LNCaP clone FGC (cell line): ENCODE results near the gene DNM3.

Experiments used
- DNase-seq: peaks from one replicate; pipeline ENCODE4 v3.0.0-alpha.2; 2011; ENCODE audit warnings: low read depth
- H3K4me3 ChIP-seq: 2 replicates; pipeline ENCODE4 v1.5.1; 2011; ENCODE audit warnings: mild to moderate bottlenecking, low read depth, low read length, control low read depth
- TF ChIP-seq, protein P1 (sequence below): IDR thresholded peaks from 2 replicates; pipeline ENCODE4 v1.5.1; 2012; ENCODE audit warnings: mild to moderate bottlenecking; ENCODE audit not compliant: control insufficient read depth, insufficient read depth; ENCODE audit errors: extremely low read depth

The DNM3 gene

GRCh38 chr1:172144445-172145061 is 303.3 kb downstream of the DNM3 start:
- DNase-seq: no peak
- no peak overlapping the region for H3K4me3 ChIP-seq
- TF ChIP-seq, protein P1, sequence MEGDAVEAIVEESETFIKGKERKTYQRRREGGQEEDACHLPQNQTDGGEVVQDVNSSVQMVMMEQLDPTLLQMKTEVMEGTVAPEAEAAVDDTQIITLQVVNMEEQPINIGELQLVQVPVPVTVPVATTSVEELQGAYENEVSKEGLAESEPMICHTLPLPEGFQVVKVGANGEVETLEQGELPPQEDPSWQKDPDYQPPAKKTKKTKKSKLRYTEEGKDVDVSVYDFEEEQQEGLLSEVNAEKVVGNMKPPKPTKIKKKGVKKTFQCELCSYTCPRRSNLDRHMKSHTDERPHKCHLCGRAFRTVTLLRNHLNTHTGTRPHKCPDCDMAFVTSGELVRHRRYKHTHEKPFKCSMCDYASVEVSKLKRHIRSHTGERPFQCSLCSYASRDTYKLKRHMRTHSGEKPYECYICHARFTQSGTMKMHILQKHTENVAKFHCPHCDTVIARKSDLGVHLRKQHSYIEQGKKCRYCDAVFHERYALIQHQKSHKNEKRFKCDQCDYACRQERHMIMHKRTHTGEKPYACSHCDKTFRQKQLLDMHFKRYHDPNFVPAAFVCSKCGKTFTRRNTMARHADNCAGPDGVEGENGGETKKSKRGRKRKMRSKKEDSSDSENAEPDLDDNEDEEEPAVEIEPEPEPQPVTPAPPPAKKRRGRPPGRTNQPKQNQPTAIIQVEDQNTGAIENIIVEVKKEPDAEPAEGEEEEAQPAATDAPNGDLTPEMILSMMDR: no peak

GRCh38 chr1:172145231-172145651 is 303.9 kb downstream of the DNM3 start:
- TF ChIP-seq, protein P1: no peak
- DNase-seq: no peak
- no peak overlapping the region for H3K4me3 ChIP-seq

DNA sequence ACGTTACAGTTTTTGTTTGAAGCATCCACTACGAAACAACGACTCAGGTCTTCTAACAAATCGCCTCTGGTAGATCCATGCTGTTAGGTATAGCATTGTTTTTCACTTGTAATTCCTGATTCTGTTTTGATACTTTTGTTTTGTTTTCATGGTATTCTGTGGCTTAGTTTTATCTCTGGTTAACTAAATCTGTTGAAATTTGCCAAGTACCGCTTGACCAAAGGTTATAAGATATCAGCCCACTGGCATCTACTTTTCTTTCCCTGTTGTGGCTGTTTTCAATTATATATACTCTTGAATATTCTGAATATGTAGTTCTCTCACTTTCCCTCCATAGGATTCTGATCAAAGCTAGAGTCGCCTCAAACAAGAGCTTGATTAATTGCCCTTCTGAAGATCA is 304.4 kb downstream of the DNM3 start:
- DNase-seq: no peak
- TF ChIP-seq, protein P1: no peak
- no peak overlapping the region for H3K4me3 ChIP-seq

- no peak overlapping the region for H3K4me3 ChIP-seq
- TF ChIP-seq, protein P1: no peak
- no peak for DNase-seq
Observed at GRCh38 chr1:172146141-172146850, 305.0 kb downstream of the DNM3 start.

- no peak for DNase-seq
- H3K4me3 ChIP-seq: no peak overlapping the region
- TF ChIP-seq, protein P1: no peak
Observed at GRCh38 chr1:172147541-172147940, 306.2 kb downstream of the DNM3 start.

GRCh38 chr1:172148213-172148612 is 306.9 kb downstream of the DNM3 start:
- H3K4me3 ChIP-seq: no peak overlapping the region
- DNase-seq: no peak
- TF ChIP-seq, protein P1: no peak
